HG03442 (cell line): ENCODE results near the gene COL18A1.

Experiments used
- ATAC-seq: cut with Tn5 transposase; IDR thresholded peaks from one replicate; pipeline ENCODE4 v1.9.1; 2021; ENCODE audit warnings: mild to moderate bottlenecking, moderate library complexity; ENCODE audit not compliant: unreplicated experiment

COL18A1 gene

GRCh38 chr21:45451771-45452182 lies 46.8 kb downstream of the COL18A1 start:
- ATAC-seq: no peak

- ATAC-seq: no peak
These were observed 47.8 kb downstream of the COL18A1 start for GRCh38 chr21:45452696-45453307.

GRCh38 chr21:45453308-45453950 lies 48.5 kb downstream of the COL18A1 start:
- ATAC-seq: no peak

- no peak for ATAC-seq
These were observed 49.3 kb downstream of the COL18A1 start for GRCh38 chr21:45454060-45454925.

- no peak for ATAC-seq
These were observed 50.1 kb downstream of the COL18A1 start for GRCh38 chr21:45454926-45455673.

GRCh38 chr21:45455674-45456583 lies 51.0 kb downstream of the COL18A1 start:
- ATAC-seq: no peak

- no peak for ATAC-seq
These were observed 51.7 kb downstream of the COL18A1 start for GRCh38 chr21:45456584-45457160.

- no peak for ATAC-seq
These were observed 52.3 kb downstream of the COL18A1 start for GRCh38 chr21:45457161-45457831.

- no peak for ATAC-seq
These were observed 52.8 kb downstream of the COL18A1 start for GRCh38 chr21:45457832-45458172.

GRCh38 chr21:45458281-45459170 lies 53.6 kb downstream of the COL18A1 start:
- ATAC-seq: no peak

GRCh38 chr21:45459171-45460010 lies 54.4 kb downstream of the COL18A1 start:
- ATAC-seq: no peak

GRCh38 chr21:45460011-45460565 lies 55.1 kb downstream of the COL18A1 start:
- no peak for ATAC-seq

GRCh38 chr21:45460611-45461368 lies 55.8 kb downstream of the COL18A1 start:
- ATAC-seq: no peak

GRCh38 chr21:45461369-45461750 lies 56.4 kb downstream of the COL18A1 start:
- ATAC-seq: no peak

GRCh38 chr21:45461806-45462341 lies 56.9 kb downstream of the COL18A1 start:
- ATAC-seq: no peak

- no peak for ATAC-seq
These were observed 58.9 kb downstream of the COL18A1 start for GRCh38 chr21:45463871-45464270.
